H1 (cell line): Measurements from ENCODE around the gene RNF157. TPM values are rescaled to one million over a fixed set of nuclear protein-coding genes. Genes with fewer than 3 reads are reported as not detected.

Source experiments
- CTCF ChIA-PET: fragments of 300-600 bp; sonication (Branson Sonifier 250); formaldehyde crosslinking; loops from one replicate; lab custom pipeline; 2021; ENCODE audit not compliant: partially characterized antibody; lab: Charles Lee
- POLR2A ChIA-PET: fragments of 300-600 bp; sonication (Branson Sonifier 250); formaldehyde crosslinking; loops from one replicate; lab custom pipeline; 2021; ENCODE audit warnings: inconsistent platforms; ENCODE audit not compliant: partially characterized antibody; lab: Charles Lee
- DNase-seq, 2 experiments: peaks; one replicate each; pipeline versions ENCODE4 v3.0.0 to v3.0.0-alpha.2; 2010 to 2022; ENCODE audit warnings: low spot score in 2 of 2, low read depth in 1 of 2, mixed read lengths in 1 of 2
- FAIRE-seq: peaks from 2 replicates; lab custom pipeline; 2011; peaks lifted over from hg19 to GRCh38; lab: Jason Lieb, UNC
- H2AFZ ChIP-seq: 2 replicates; pipeline ENCODE4 v1.8.1; 2012; ENCODE audit warnings: low read length, inconsistent platforms
- H2AK5ac ChIP-seq: 2 replicates; pipeline ENCODE4 v1.6.1; 2013; ENCODE audit warnings: low read depth, low read length
- H2BK120ac ChIP-seq: replicated peaks from 2 replicates; pipeline ENCODE3; 2013; ENCODE audit warnings: low read depth, low read length, inconsistent platforms
- H2BK12ac ChIP-seq: 2 replicates; pipeline ENCODE4 v1.6.1; 2013; ENCODE audit warnings: low read depth, low read length
- H2BK15ac ChIP-seq: 2 replicates; pipeline ENCODE4 v1.6.1; 2013; ENCODE audit warnings: low read length
- H2BK20ac ChIP-seq: 2 replicates; pipeline ENCODE4 v1.6.1; 2013; ENCODE audit warnings: low read length
- H2BK5ac ChIP-seq: 2 replicates; pipeline ENCODE4 v1.6.1; 2013; ENCODE audit warnings: low read depth, low read length
- H3K14ac ChIP-seq: 2 replicates; pipeline ENCODE4 v1.6.1; 2013; ENCODE audit warnings: inconsistent platforms; ENCODE audit not compliant: insufficient read length
- H3K18ac ChIP-seq: 2 replicates; pipeline ENCODE4 v1.6.1; 2013; ENCODE audit warnings: low read length; ENCODE audit errors: extremely low read depth
- H3K23ac ChIP-seq: 2 replicates; pipeline ENCODE4 v1.6.1; 2013; ENCODE audit warnings: inconsistent platforms; ENCODE audit not compliant: insufficient read length
- H3K23me2 ChIP-seq: 2 replicates; pipeline ENCODE4 v1.6.1; 2013; ENCODE audit warnings: low read depth, low read length
- H3K27ac ChIP-seq: 2 replicates; pipeline ENCODE4 v1.6.1; 2011; ENCODE audit warnings: low read depth, low read length, inconsistent platforms
- H3K27me3 ChIP-seq, 4 experiments: replicated peaks in 1 of 4; 1 replicate in 1 of 4; 2 replicates in 3 of 4; pipeline versions ENCODE4 v1.6.1 to v1.8.1; 2011 to 2013; ENCODE audit warnings: low read length in 3 of 4, mild to moderate bottlenecking in 3 of 4, inconsistent platforms in 2 of 4, mixed read lengths in 2 of 4, moderate library complexity in 1 of 4; ENCODE audit not compliant: control insufficient read depth in 3 of 4, insufficient read depth in 3 of 4; ENCODE audit errors: extremely low read depth in 1 of 4
- H3K36me3 ChIP-seq, 4 experiments: 2 replicates each; pipeline versions ENCODE4 v1.6.1 to v1.8.1; 2011 to 2013; ENCODE audit warnings: mild to moderate bottlenecking in 4 of 4, low read length in 3 of 4, moderate library complexity in 2 of 4, control low read depth in 1 of 4, inconsistent platforms in 1 of 4; ENCODE audit not compliant: insufficient read depth in 4 of 4, control insufficient read depth in 2 of 4
- H3K4ac ChIP-seq: replicated peaks from 2 replicates; pipeline ENCODE3; 2013; ENCODE audit warnings: low read length, low read depth, mixed read lengths, inconsistent platforms; ENCODE audit not compliant: insufficient read length
- H3K4me1 ChIP-seq, 4 experiments: replicated peaks in 1 of 4; 1 replicate in 1 of 4; 2 replicates in 3 of 4; pipeline versions ENCODE4 v1.6.1 to v1.8.1; 2011 to 2013; ENCODE audit warnings: low read length in 3 of 4, inconsistent platforms in 2 of 4, mixed read lengths in 1 of 4; ENCODE audit not compliant: insufficient read depth in 4 of 4, control insufficient read depth in 3 of 4
- H3K4me2 ChIP-seq, 2 experiments: 2 replicates each; pipeline versions ENCODE4 v1.6.1 to v1.8.1; 2011 to 2013; ENCODE audit warnings: low read depth in 2 of 2, low read length in 2 of 2, control low read depth in 1 of 2, inconsistent platforms in 1 of 2, mild to moderate bottlenecking in 1 of 2; ENCODE audit not compliant: insufficient read depth in 1 of 2
- H3K4me3 ChIP-seq, 4 experiments: fragments of 200-600, 300-600 bp in 1 of 4; sonication (generic), shearing (Covaris generic), sonication (Bioruptor Twin) in 1 of 4; 2 replicates each; pipeline versions ENCODE4 v1.5.1 to v1.8.1; 2011 to 2016; ENCODE audit warnings: low read length in 4 of 4, low read depth in 3 of 4, control low read depth in 2 of 4, inconsistent platforms in 2 of 4, mild to moderate bottlenecking in 2 of 4, mixed read lengths in 1 of 4, moderate library complexity in 1 of 4; ENCODE audit not compliant: insufficient read depth in 2 of 4; ENCODE audit errors: extremely low read depth in 1 of 4
- H3K56ac ChIP-seq: replicated peaks from 2 replicates; pipeline ENCODE3; 2013; ENCODE audit warnings: low read depth, mild to moderate bottlenecking, mixed read lengths, low read length, inconsistent platforms; ENCODE audit not compliant: insufficient read length
- H3K79me1 ChIP-seq: 2 replicates; pipeline ENCODE4 v1.6.1; 2013; ENCODE audit warnings: low read depth, low read length, control low read depth
- H3K79me2 ChIP-seq, 2 experiments: 2 replicates each; pipeline versions ENCODE4 v1.6.1 to v1.8.1; 2012 to 2013; ENCODE audit warnings: low read length in 2 of 2, mild to moderate bottlenecking in 2 of 2, inconsistent platforms in 1 of 2; ENCODE audit not compliant: insufficient read depth in 2 of 2, control insufficient read depth in 1 of 2
- H3K9ac ChIP-seq, 4 experiments: replicated peaks in 1 of 4; 1 replicate in 1 of 4; 2 replicates in 3 of 4; pipeline versions ENCODE4 v1.6.1 to v1.8.1; 2011 to 2013; ENCODE audit warnings: low read depth in 3 of 4, low read length in 3 of 4, control low read depth in 2 of 4, mild to moderate bottlenecking in 2 of 4, moderate library complexity in 2 of 4, inconsistent platforms in 1 of 4; ENCODE audit errors: extremely low read depth in 1 of 4
- H3K9me3 ChIP-seq, 2 experiments: 2 replicates each; pipeline versions ENCODE4 v1.6.1 to v1.8.1; 2012 to 2013; ENCODE audit warnings: mild to moderate bottlenecking in 2 of 2, moderate library complexity in 2 of 2, control low read depth in 1 of 2, inconsistent platforms in 1 of 2, low read depth in 1 of 2, low read length in 1 of 2, mixed read lengths in 1 of 2; ENCODE audit not compliant: insufficient read depth in 2 of 2
- H4K20me1 ChIP-seq, 2 experiments: replicated peaks in 1 of 2; 2 replicates each; pipeline versions ENCODE3 to v1.8.1; 2011 to 2013; ENCODE audit warnings: inconsistent platforms in 2 of 2, low read length in 2 of 2, mild to moderate bottlenecking in 1 of 2; ENCODE audit not compliant: insufficient read depth in 2 of 2, control insufficient read depth in 1 of 2
- H4K5ac ChIP-seq: 2 replicates; pipeline ENCODE4 v1.6.1; 2013; ENCODE audit warnings: low read length, low read depth, mixed read lengths, inconsistent platforms; ENCODE audit not compliant: insufficient read length
- H4K8ac ChIP-seq: 2 replicates; pipeline ENCODE4 v1.8.0; 2013; ENCODE audit warnings: mild to moderate bottlenecking, moderate library complexity, low read length, inconsistent platforms; ENCODE audit not compliant: insufficient read depth; ENCODE audit errors: extremely low read depth
- H4K91ac ChIP-seq: replicated peaks from 2 replicates; pipeline ENCODE3; 2013; ENCODE audit warnings: low read length, mixed read lengths, inconsistent platforms; ENCODE audit not compliant: insufficient read length
- ATF3 ChIP-seq: IDR thresholded peaks from 2 replicates; pipeline ENCODE4 v1.6.1; 2011; ENCODE audit warnings: low read depth, mild to moderate bottlenecking, low read length; ENCODE audit not compliant: insufficient read depth
- CBX5 ChIP-seq: fragments of 300-800, 300-1000 bp; sonication (generic); IDR thresholded peaks from 2 replicates; pipeline ENCODE4 v1.7.1; 2016; ENCODE audit warnings: antibody characterized with exemption, low read length, low read depth
- CREB1 ChIP-seq: IDR thresholded peaks from 2 replicates; pipeline ENCODE4 v1.6.1; 2012; ENCODE audit warnings: inconsistent platforms
- GABPA ChIP-seq: IDR thresholded peaks from 2 replicates; pipeline ENCODE4 v1.6.1; 2011; ENCODE audit warnings: mild to moderate bottlenecking, low read length, moderate library complexity, borderline replicate concordance; ENCODE audit not compliant: insufficient read depth
- HDAC2 ChIP-seq, 2 experiments: fragments of 300-600 bp in 1 of 2; sonication (generic) in 1 of 2; IDR thresholded peaks; 2 replicates each; pipeline ENCODE4 v1.6.1; 2011 to 2012; ENCODE audit warnings: low read depth in 2 of 2, low read length in 2 of 2, mild to moderate bottlenecking in 2 of 2, moderate library complexity in 2 of 2, borderline replicate concordance in 1 of 2, inconsistent platforms in 1 of 2
- KDM4A ChIP-seq: IDR thresholded peaks from one replicate; pipeline ENCODE4 v1.7.1; 2012; ENCODE audit warnings: low read depth, mild to moderate bottlenecking, moderate library complexity, low read length, inconsistent platforms; ENCODE audit not compliant: severe bottlenecking
- SP1 ChIP-seq: IDR thresholded peaks from 2 replicates; pipeline ENCODE4 v1.6.1; 2011; ENCODE audit warnings: low read depth, low read length
- WGBS, 2 experiments: shearing (Covaris generic) in 1 of 2; methylation state at CpG; one replicate each; pipeline versions ENCODE4 v1.1.6 to v1.1.7; 2013 to 2015; ENCODE audit warnings: low lambda C conversion rate in 2 of 2, mixed read lengths in 2 of 2, inconsistent platforms in 1 of 2, low coverage in 1 of 2, missing lambda C conversion rate in 1 of 2; ENCODE audit not compliant: insufficient replicate concordance in 2 of 2, insufficient coverage in 1 of 2, insufficient read length in 1 of 2; ENCODE audit errors: extremely low coverage in 1 of 2, missing lambda C conversion rate in 1 of 2; 5-methylcytosine and 5-hydroxymethylcytosine counted together
- polyA plus RNA-seq, 7 experiments: library from polyadenylated mRNA; depleted of rRNA in 3 of 7; stranded (reverse) in 5 of 7; unstranded in 2 of 7; fragments of >200 nt in 5 of 7; fragments of 200-250 nt in 2 of 7; gene quantifications; 1 replicate in 5 of 7; 2 replicates in 1 of 7; 4 replicates in 1 of 7; pipeline versions ENCODE4 v1.2.1 to v1.2.3, GENCODE V29; 2011 to 2013; ENCODE audit warnings: missing spikeins in 2 of 7, mixed read lengths in 2 of 7
- total RNA-seq: library from RNA; stranded (reverse); fragmentation: NEBNext Ultra II Directional; extraction: Animal tissue kit (Norgen Biotek cat#: 25700); gene quantifications from 2 replicates; pipeline ENCODE4 v1.2.1, GENCODE V29; 2021

RNF157 gene
- total and polyA plus RNA-seq, 2 of the 8 experiments (the other 6 are each of a cell fraction or from before 2014, with no cell fraction given) = 13.4 to 16.7 TPM

- Histone ChIP-seq H3K27ac (no peak overlapping the region), H3K36me3 (no peaks in the 10 kb centered on the region), H3K79me2 (no peaks in the 10 kb centered on the region), H2AFZ (no peak overlapping the region), H3K9ac (no peak overlapping the region), H3K4me1 (peaks cover 0 to 4% (median under 1%) of the 10 kb centered on the region in 4 experiments; a peak in 5 of 7 replicates), H3K4me2 (no peak overlapping the region), H3K9me3 (no peaks in the 10 kb centered on the region), H3K4ac (no peak overlapping the region), H2BK20ac (no peak overlapping the region), H4K8ac (no peak overlapping the region), H4K5ac (no peak overlapping the region), H2BK120ac (no peak overlapping the region), H2BK5ac (no peak overlapping the region), H2AK5ac (no peak overlapping the region), H3K14ac (no peak overlapping the region), H4K91ac (no peak overlapping the region), H4K20me1 (no peaks in the 10 kb centered on the region), H2BK15ac (no peak overlapping the region), H3K23me2 (no peaks in the 10 kb centered on the region), H3K23ac (no peak overlapping the region), H3K18ac (no peak overlapping the region), H3K4me3 (no peak overlapping the region), H3K79me1 (no peaks in the 10 kb centered on the region), H2BK12ac (no peak overlapping the region), H3K27me3 (0 out of 7 replicates have a peak, but pooled peaks cover 0 to 2% (median 0%) of the 10 kb centered on the region in 4 experiments), H3K56ac (no peak overlapping the region)
- DNase-seq = no peak
- 85% methylated on average over 13 of the region's 13 CpGs; no CpG with 5 or more reads in 1 of the 2 experiments for WGBS, 2 experiments
- FAIRE-seq = no peak
- POLR2A ChIA-PET = interaction anchor here (0.9 to 1.4 kb wide), 4 partner anchors 12 to 113 kb away, joined by 3 to 4 read pairs (median 3); partner anchors contain the start of gene UBALD2
- TF ChIP-seq HDAC2 (IDR thresholded peaks at IDR 0.05; ENCODE audit: borderline replicate concordance in 1 of 2, low read depth in 2 of 2, low read length in 2 of 2) = no peak
- TF ChIP-seq ATF3 = no peak
- no peak for TF ChIP-seq CBX5
- TF ChIP-seq KDM4A = no peak
- TF ChIP-seq CREB1 = no peak
- TF ChIP-seq GABPA = no peak
- TF ChIP-seq SP1 = no peak
- CTCF ChIA-PET = interaction anchor here (0.6 to 5.8 kb wide), 9 partner anchors 13 to 86 kb away, joined by 3 to 72 read pairs (median 4); no protein-coding TSS in a partner anchor
These were observed 46.7 kb downstream of the RNF157 start for GRCh38 chr17:76193591-76193990.
